ENCODE results near the gene FAM20B.
A peak's percentile ranks its signal among the peaks of the same experiment; 100 is the strongest.
"Not testable (repeated sequence)": the region's sequence is repeated elsewhere in the genome, so short reads cannot be mapped to it uniquely, and the experiment has no call there.

FAM20B gene

GRCh38 chr1:179023946-179024650 lies 1.6 kb upstream of the FAM20B start:
- DNase-seq (ENCODE audit: low spot score), result no peak

GRCh38 chr1:179025975-179026812 lies 500 bp downstream of the FAM20B start:
- DNase-seq (ENCODE audit: low spot score), result peak; percentile 91

GRCh38 chr1:179026813-179027669 lies 1.3 kb downstream of the FAM20B start:
- no peak for DNase-seq (ENCODE audit: low spot score)

GRCh38 chr1:179029321-179029759 lies 3.6 kb downstream of the FAM20B start:
- no peak for DNase-seq (ENCODE audit: low spot score)

- no peak for DNase-seq (ENCODE audit: low spot score)
Measured at GRCh38 chr1:179030130-179030529, 4.4 kb downstream of the FAM20B start.

- DNase-seq (ENCODE audit: low spot score), result no peak
Measured at GRCh38 chr1:179030683-179031082, 5.0 kb downstream of the FAM20B start.

- DNase-seq (ENCODE audit: low spot score), result no peak
Measured at GRCh38 chr1:179031284-179031683, 5.6 kb downstream of the FAM20B start.

GRCh38 chr1:179031855-179032513 lies 6.3 kb downstream of the FAM20B start:
- no peak for DNase-seq (ENCODE audit: low spot score)

- DNase-seq (ENCODE audit: low spot score), result peak; percentile 61
Measured at GRCh38 chr1:179034720-179035119, 9.0 kb downstream of the FAM20B start.

GRCh38 chr1:179036844-179037465 lies 11.3 kb downstream of the FAM20B start:
- DNase-seq (ENCODE audit: low spot score), result no peak

- no peak for DNase-seq (ENCODE audit: low spot score)
Measured at GRCh38 chr1:179038528-179039281, 13.0 kb downstream of the FAM20B start.

GRCh38 chr1:179039502-179040174 lies 13.9 kb downstream of the FAM20B start:
- not testable (repeated sequence) for DNase-seq (ENCODE audit: low spot score)

GRCh38 chr1:179040175-179040551 lies 14.5 kb downstream of the FAM20B start:
- DNase-seq (ENCODE audit: low spot score), result not testable (repeated sequence)

GRCh38 chr1:179042087-179042486 lies 16.4 kb downstream of the FAM20B start:
- no peak for DNase-seq (ENCODE audit: low spot score)

GRCh38 chr1:179042700-179043099 lies 17.0 kb downstream of the FAM20B start:
- DNase-seq (ENCODE audit: low spot score), result no peak

- no peak for DNase-seq (ENCODE audit: low spot score)
Measured at GRCh38 chr1:179043266-179043665, 17.6 kb downstream of the FAM20B start.

- DNase-seq (ENCODE audit: low spot score), result no peak
Measured at GRCh38 chr1:179043907-179044306, 18.2 kb downstream of the FAM20B start.

- no peak for DNase-seq (ENCODE audit: low spot score)
Measured at GRCh38 chr1:179046808-179047635, 21.3 kb downstream of the FAM20B start.

- DNase-seq (ENCODE audit: low spot score), result no peak
Measured at GRCh38 chr1:179047636-179047997, 21.9 kb downstream of the FAM20B start.
